H1 (cell line): ENCODE data around the gene OSTC. TPM values are rescaled to one million over a fixed set of nuclear protein-coding genes. Genes with fewer than 3 reads are reported as not detected.
A peak's percentile ranks its signal among the peaks of the same experiment; 100 is the strongest.

Experiments used
- CTCF ChIA-PET: fragments of 300-600 bp; sonication (Branson Sonifier 250); formaldehyde crosslinking; loops from one replicate; lab custom pipeline; 2021; ENCODE audit not compliant: partially characterized antibody; lab: Charles Lee
- POLR2A ChIA-PET: fragments of 300-600 bp; sonication (Branson Sonifier 250); formaldehyde crosslinking; loops from one replicate; lab custom pipeline; 2021; ENCODE audit warnings: inconsistent platforms; ENCODE audit not compliant: partially characterized antibody; lab: Charles Lee
- DNase-seq, 2 experiments: peaks; one replicate each; pipeline versions ENCODE4 v3.0.0 to v3.0.0-alpha.2; 2010 to 2022; ENCODE audit warnings: low spot score in 2 of 2, low read depth in 1 of 2, mixed read lengths in 1 of 2
- FAIRE-seq: peaks from 2 replicates; lab custom pipeline; 2011; peaks lifted over from hg19 to GRCh38; lab: Jason Lieb, UNC
- H2AFZ ChIP-seq: 2 replicates; pipeline ENCODE4 v1.8.1; 2012; ENCODE audit warnings: low read length, inconsistent platforms
- H2AK5ac ChIP-seq: 2 replicates; pipeline ENCODE4 v1.6.1; 2013; ENCODE audit warnings: low read depth, low read length
- H2BK120ac ChIP-seq: replicated peaks from 2 replicates; pipeline ENCODE3; 2013; ENCODE audit warnings: low read depth, low read length, inconsistent platforms
- H2BK12ac ChIP-seq: 2 replicates; pipeline ENCODE4 v1.6.1; 2013; ENCODE audit warnings: low read depth, low read length
- H2BK15ac ChIP-seq: 2 replicates; pipeline ENCODE4 v1.6.1; 2013; ENCODE audit warnings: low read length
- H2BK20ac ChIP-seq: 2 replicates; pipeline ENCODE4 v1.6.1; 2013; ENCODE audit warnings: low read length
- H2BK5ac ChIP-seq: 2 replicates; pipeline ENCODE4 v1.6.1; 2013; ENCODE audit warnings: low read depth, low read length
- H3K14ac ChIP-seq: 2 replicates; pipeline ENCODE4 v1.6.1; 2013; ENCODE audit warnings: inconsistent platforms; ENCODE audit not compliant: insufficient read length
- H3K18ac ChIP-seq: 2 replicates; pipeline ENCODE4 v1.6.1; 2013; ENCODE audit warnings: low read length; ENCODE audit errors: extremely low read depth
- H3K23ac ChIP-seq: 2 replicates; pipeline ENCODE4 v1.6.1; 2013; ENCODE audit warnings: inconsistent platforms; ENCODE audit not compliant: insufficient read length
- H3K23me2 ChIP-seq: 2 replicates; pipeline ENCODE4 v1.6.1; 2013; ENCODE audit warnings: low read depth, low read length
- H3K27ac ChIP-seq: 2 replicates; pipeline ENCODE4 v1.6.1; 2011; ENCODE audit warnings: low read depth, low read length, inconsistent platforms
- H3K27me3 ChIP-seq, 4 experiments: replicated peaks in 1 of 4; 1 replicate in 1 of 4; 2 replicates in 3 of 4; pipeline versions ENCODE4 v1.6.1 to v1.8.1; 2011 to 2013; ENCODE audit warnings: low read length in 3 of 4, mild to moderate bottlenecking in 3 of 4, inconsistent platforms in 2 of 4, mixed read lengths in 2 of 4, moderate library complexity in 1 of 4; ENCODE audit not compliant: control insufficient read depth in 3 of 4, insufficient read depth in 3 of 4; ENCODE audit errors: extremely low read depth in 1 of 4
- H3K36me3 ChIP-seq, 4 experiments: 2 replicates each; pipeline versions ENCODE4 v1.6.1 to v1.8.1; 2011 to 2013; ENCODE audit warnings: mild to moderate bottlenecking in 4 of 4, low read length in 3 of 4, moderate library complexity in 2 of 4, control low read depth in 1 of 4, inconsistent platforms in 1 of 4; ENCODE audit not compliant: insufficient read depth in 4 of 4, control insufficient read depth in 2 of 4
- H3K4ac ChIP-seq: replicated peaks from 2 replicates; pipeline ENCODE3; 2013; ENCODE audit warnings: low read length, low read depth, mixed read lengths, inconsistent platforms; ENCODE audit not compliant: insufficient read length
- H3K4me1 ChIP-seq, 4 experiments: replicated peaks in 1 of 4; 1 replicate in 1 of 4; 2 replicates in 3 of 4; pipeline versions ENCODE4 v1.6.1 to v1.8.1; 2011 to 2013; ENCODE audit warnings: low read length in 3 of 4, inconsistent platforms in 2 of 4, mixed read lengths in 1 of 4; ENCODE audit not compliant: insufficient read depth in 4 of 4, control insufficient read depth in 3 of 4
- H3K4me2 ChIP-seq, 2 experiments: 2 replicates each; pipeline versions ENCODE4 v1.6.1 to v1.8.1; 2011 to 2013; ENCODE audit warnings: low read depth in 2 of 2, low read length in 2 of 2, control low read depth in 1 of 2, inconsistent platforms in 1 of 2, mild to moderate bottlenecking in 1 of 2; ENCODE audit not compliant: insufficient read depth in 1 of 2
- H3K4me3 ChIP-seq, 4 experiments: fragments of 200-600, 300-600 bp in 1 of 4; sonication (generic), shearing (Covaris generic), sonication (Bioruptor Twin) in 1 of 4; 2 replicates each; pipeline versions ENCODE4 v1.5.1 to v1.8.1; 2011 to 2016; ENCODE audit warnings: low read length in 4 of 4, low read depth in 3 of 4, control low read depth in 2 of 4, inconsistent platforms in 2 of 4, mild to moderate bottlenecking in 2 of 4, mixed read lengths in 1 of 4, moderate library complexity in 1 of 4; ENCODE audit not compliant: insufficient read depth in 2 of 4; ENCODE audit errors: extremely low read depth in 1 of 4
- H3K56ac ChIP-seq: replicated peaks from 2 replicates; pipeline ENCODE3; 2013; ENCODE audit warnings: low read depth, mild to moderate bottlenecking, mixed read lengths, low read length, inconsistent platforms; ENCODE audit not compliant: insufficient read length
- H3K79me1 ChIP-seq: 2 replicates; pipeline ENCODE4 v1.6.1; 2013; ENCODE audit warnings: low read depth, low read length, control low read depth
- H3K79me2 ChIP-seq, 2 experiments: 2 replicates each; pipeline versions ENCODE4 v1.6.1 to v1.8.1; 2012 to 2013; ENCODE audit warnings: low read length in 2 of 2, mild to moderate bottlenecking in 2 of 2, inconsistent platforms in 1 of 2; ENCODE audit not compliant: insufficient read depth in 2 of 2, control insufficient read depth in 1 of 2
- H3K9ac ChIP-seq, 4 experiments: replicated peaks in 1 of 4; 1 replicate in 1 of 4; 2 replicates in 3 of 4; pipeline versions ENCODE4 v1.6.1 to v1.8.1; 2011 to 2013; ENCODE audit warnings: low read depth in 3 of 4, low read length in 3 of 4, control low read depth in 2 of 4, mild to moderate bottlenecking in 2 of 4, moderate library complexity in 2 of 4, inconsistent platforms in 1 of 4; ENCODE audit errors: extremely low read depth in 1 of 4
- H3K9me3 ChIP-seq, 2 experiments: 2 replicates each; pipeline versions ENCODE4 v1.6.1 to v1.8.1; 2012 to 2013; ENCODE audit warnings: mild to moderate bottlenecking in 2 of 2, moderate library complexity in 2 of 2, control low read depth in 1 of 2, inconsistent platforms in 1 of 2, low read depth in 1 of 2, low read length in 1 of 2, mixed read lengths in 1 of 2; ENCODE audit not compliant: insufficient read depth in 2 of 2
- H4K20me1 ChIP-seq, 2 experiments: replicated peaks in 1 of 2; 2 replicates each; pipeline versions ENCODE3 to v1.8.1; 2011 to 2013; ENCODE audit warnings: inconsistent platforms in 2 of 2, low read length in 2 of 2, mild to moderate bottlenecking in 1 of 2; ENCODE audit not compliant: insufficient read depth in 2 of 2, control insufficient read depth in 1 of 2
- H4K5ac ChIP-seq: 2 replicates; pipeline ENCODE4 v1.6.1; 2013; ENCODE audit warnings: low read length, low read depth, mixed read lengths, inconsistent platforms; ENCODE audit not compliant: insufficient read length
- H4K8ac ChIP-seq: 2 replicates; pipeline ENCODE4 v1.8.0; 2013; ENCODE audit warnings: mild to moderate bottlenecking, moderate library complexity, low read length, inconsistent platforms; ENCODE audit not compliant: insufficient read depth; ENCODE audit errors: extremely low read depth
- H4K91ac ChIP-seq: replicated peaks from 2 replicates; pipeline ENCODE3; 2013; ENCODE audit warnings: low read length, mixed read lengths, inconsistent platforms; ENCODE audit not compliant: insufficient read length
- WGBS, 2 experiments: shearing (Covaris generic) in 1 of 2; methylation state at CpG; one replicate each; pipeline versions ENCODE4 v1.1.6 to v1.1.7; 2013 to 2015; ENCODE audit warnings: low lambda C conversion rate in 2 of 2, mixed read lengths in 2 of 2, inconsistent platforms in 1 of 2, low coverage in 1 of 2, missing lambda C conversion rate in 1 of 2; ENCODE audit not compliant: insufficient replicate concordance in 2 of 2, insufficient coverage in 1 of 2, insufficient read length in 1 of 2; ENCODE audit errors: extremely low coverage in 1 of 2, missing lambda C conversion rate in 1 of 2; 5-methylcytosine and 5-hydroxymethylcytosine counted together
- polyA plus RNA-seq, 7 experiments: library from polyadenylated mRNA; depleted of rRNA in 3 of 7; stranded (reverse) in 5 of 7; unstranded in 2 of 7; fragments of >200 nt in 5 of 7; fragments of 200-250 nt in 2 of 7; gene quantifications; 1 replicate in 5 of 7; 2 replicates in 1 of 7; 4 replicates in 1 of 7; pipeline versions ENCODE4 v1.2.1 to v1.2.3, GENCODE V29; 2011 to 2013; ENCODE audit warnings: missing spikeins in 2 of 7, mixed read lengths in 2 of 7
- total RNA-seq: library from RNA; stranded (reverse); fragmentation: NEBNext Ultra II Directional; extraction: Animal tissue kit (Norgen Biotek cat#: 25700); gene quantifications from 2 replicates; pipeline ENCODE4 v1.2.1, GENCODE V29; 2021

The OSTC gene
- total and polyA plus RNA-seq, 2 of the 8 experiments (the other 6 are each of a cell fraction or from before 2014, with no cell fraction given) = 165 to 176 TPM

DNA sequence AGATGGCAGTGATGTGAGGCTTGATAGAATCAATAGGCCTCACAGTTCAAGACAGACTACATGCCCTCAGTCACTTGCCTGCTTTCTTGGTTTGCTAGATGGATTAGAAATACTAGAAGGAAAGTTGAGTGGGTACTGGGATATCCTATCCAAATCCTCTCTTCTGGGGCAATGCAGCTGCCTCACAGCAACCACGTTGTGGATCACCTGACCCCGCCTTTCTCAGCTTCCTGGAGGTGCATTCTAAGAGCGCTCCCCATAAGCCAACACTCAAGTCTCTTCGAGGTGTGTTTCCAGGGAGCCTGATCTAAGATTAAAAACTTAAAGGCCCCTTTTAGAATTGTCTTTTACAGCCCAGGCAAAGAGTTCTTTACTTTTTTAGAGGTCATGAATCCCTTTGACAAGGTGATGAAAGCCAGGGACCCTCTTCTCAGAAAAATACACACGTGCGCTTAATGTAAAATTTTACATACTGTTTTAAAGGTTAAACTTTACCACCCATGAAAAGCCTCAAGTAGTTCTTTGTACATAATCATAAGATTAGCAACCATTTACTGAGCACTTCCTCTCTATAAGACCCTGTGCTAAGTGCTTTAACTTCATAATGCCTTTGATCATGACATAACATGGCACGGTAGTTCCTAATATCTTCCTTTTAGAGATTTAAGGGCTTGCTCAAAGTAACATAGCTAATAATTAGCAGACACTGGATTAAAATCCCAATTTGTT lies 30.9 kb upstream of the OSTC start:
- H3K79me2 ChIP-seq = peaks cover 18 to 42% of the 10 kb centered on the region in 2 experiments
- H3K4ac ChIP-seq = no peak overlapping the region
- H3K27me3 ChIP-seq = no peaks in the 10 kb centered on the region
- FAIRE-seq = no peak
- no peak overlapping the region for H3K18ac ChIP-seq
- H3K9ac ChIP-seq = no peak overlapping the region
- H3K9me3 ChIP-seq = no peaks in the 10 kb centered on the region
- H2BK5ac ChIP-seq = no peak overlapping the region
- no peak overlapping the region for H4K5ac ChIP-seq
- no peak overlapping the region for H3K23ac ChIP-seq
- no peak for DNase-seq
- peak overlapping the region; percentile 73 to 90; a peak in 3 of 4 replicates for H3K4me2 ChIP-seq
- peaks cover 23 to 31% (median 29%) of the 10 kb centered on the region in 4 experiments for H3K36me3 ChIP-seq
- no peak overlapping the region for H3K27ac ChIP-seq
- H4K20me1 ChIP-seq = peaks cover 8 to 17% of the 10 kb centered on the region in 2 experiments
- WGBS, 2 experiments = 84% methylated on average over 7 of the region's 7 CpGs; no CpG with 5 or more reads in 1 of the 2 experiments
- H3K79me1 ChIP-seq = peaks cover 7% of the 10 kb centered on the region
- H3K4me1 ChIP-seq = peaks cover 0 to 6% (median 3%) of the 10 kb centered on the region in 4 experiments; a peak in 3 of 7 replicates
- POLR2A ChIA-PET = interaction anchor here (0.6 to 4.6 kb wide), 16 partner anchors 8 to 683 kb away, joined by 3 to 41 read pairs (median 6); partner anchors contain the start of genes COL25A1, ETNPPL and OSTC
- no peak overlapping the region for H4K8ac ChIP-seq
- H2AFZ ChIP-seq = peak overlapping the region; percentile 93; the same call in 1 of the 2 replicates
- H2AK5ac ChIP-seq = no peak overlapping the region
- H3K4me3 ChIP-seq = peak overlapping the region in 3 of 4 experiments; percentile 72 to 98 (median 95); a peak in 4 of 8 replicates
- no peak overlapping the region for H4K91ac ChIP-seq
- H3K56ac ChIP-seq = no peak overlapping the region
- no peak overlapping the region for H3K14ac ChIP-seq
- H2BK15ac ChIP-seq = no peak overlapping the region
- no peak overlapping the region for H2BK20ac ChIP-seq
- peaks cover 7% of the 10 kb centered on the region for H3K23me2 ChIP-seq
- CTCF ChIA-PET = interaction anchor here (0.5 to 1.5 kb wide), 2 partner anchors 27 to 47 kb away, joined by 3 to 4 read pairs; no protein-coding TSS in a partner anchor
- H2BK120ac ChIP-seq = no peak overlapping the region
- no peak overlapping the region for H2BK12ac ChIP-seq
